CD4-positive, alpha-beta T cell treated with Interleukin-15 for 4 hours (primary cell): Measurements from ENCODE around the gene FGF8.

Source experiments
- DNase-seq: peaks from one replicate; pipeline ENCODE4 v3.0.0-alpha.2; 2020; ENCODE audit warnings: low spot score

The FGF8 gene

DNA sequence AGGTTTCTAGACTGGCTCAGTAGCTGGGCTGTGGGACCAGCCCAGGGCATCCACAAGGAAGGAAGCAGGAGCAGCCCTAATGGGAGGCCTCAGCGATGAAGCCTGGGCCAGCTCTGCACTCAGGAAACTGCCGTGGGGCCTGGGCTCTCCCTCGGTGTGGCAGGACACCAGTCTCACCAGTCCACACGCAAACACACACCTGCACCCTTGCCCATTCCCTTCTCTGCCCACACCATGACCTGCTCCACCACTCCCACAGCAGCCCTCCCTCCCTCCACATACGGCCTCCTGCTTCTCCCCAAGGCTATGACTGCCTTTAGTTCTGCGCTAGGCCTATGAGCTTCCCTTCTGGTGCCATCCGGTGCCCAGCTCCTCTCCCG is 7.1 kb downstream of the FGF8 start:
- no peak for DNase-seq

DNA sequence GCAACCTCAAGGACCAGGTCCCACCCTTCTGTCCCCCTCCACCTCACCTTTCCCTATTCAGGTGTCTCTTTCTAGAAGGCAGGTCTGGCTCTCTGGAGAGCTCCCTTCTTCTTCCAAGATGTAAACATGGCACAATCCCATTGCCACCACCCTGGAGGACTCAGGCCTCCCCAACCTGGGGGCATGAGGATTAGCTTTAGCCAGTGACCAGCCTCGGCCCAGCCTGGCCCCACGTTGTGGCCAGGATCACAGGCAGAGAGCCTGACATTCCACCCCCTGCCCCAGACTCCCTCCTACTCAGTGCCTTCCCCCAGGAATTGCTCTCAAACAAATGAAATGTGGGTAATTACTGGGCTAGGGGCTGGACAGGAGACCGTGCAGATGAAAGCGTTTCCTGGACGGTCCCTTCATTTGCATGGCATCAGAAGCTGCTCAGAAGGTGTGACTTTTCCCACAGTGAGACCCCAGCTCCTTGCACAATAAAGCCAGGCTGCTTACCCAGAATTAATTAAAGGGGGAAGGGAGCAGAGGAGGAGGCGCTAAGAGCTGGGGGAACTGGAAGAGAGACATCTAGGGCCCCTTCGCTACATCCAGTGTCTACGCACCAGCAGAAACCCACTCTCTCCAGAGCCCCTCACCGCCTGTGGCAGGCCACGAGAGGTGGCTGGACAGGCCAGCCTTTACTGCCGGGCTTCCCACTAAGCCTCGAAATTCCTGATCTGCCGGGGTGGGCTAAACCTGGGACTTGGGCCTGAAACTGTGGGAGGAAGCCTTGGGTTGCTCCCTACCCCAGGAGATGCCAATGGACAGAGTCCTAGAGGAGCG is 7.7 kb downstream of the FGF8 start:
- no peak for DNase-seq

DNA sequence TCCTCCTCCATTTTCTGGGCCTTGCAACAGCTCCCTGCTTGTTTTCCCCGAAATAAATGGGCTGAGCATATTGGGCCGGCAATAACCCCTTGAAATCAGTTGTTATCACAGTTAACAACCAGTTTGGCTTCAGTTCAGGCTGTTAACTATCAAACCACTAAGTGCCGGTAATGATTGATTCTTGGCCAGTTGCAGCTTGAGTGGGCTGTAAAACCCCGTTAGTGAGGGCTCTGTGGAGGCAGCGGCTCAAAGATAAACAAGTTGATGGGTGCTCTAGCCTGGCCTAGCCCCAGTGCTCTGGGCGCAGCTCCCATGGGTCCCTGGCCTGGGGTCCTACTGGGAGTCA is 8.3 kb downstream of the FGF8 start:
- no peak for DNase-seq

DNA sequence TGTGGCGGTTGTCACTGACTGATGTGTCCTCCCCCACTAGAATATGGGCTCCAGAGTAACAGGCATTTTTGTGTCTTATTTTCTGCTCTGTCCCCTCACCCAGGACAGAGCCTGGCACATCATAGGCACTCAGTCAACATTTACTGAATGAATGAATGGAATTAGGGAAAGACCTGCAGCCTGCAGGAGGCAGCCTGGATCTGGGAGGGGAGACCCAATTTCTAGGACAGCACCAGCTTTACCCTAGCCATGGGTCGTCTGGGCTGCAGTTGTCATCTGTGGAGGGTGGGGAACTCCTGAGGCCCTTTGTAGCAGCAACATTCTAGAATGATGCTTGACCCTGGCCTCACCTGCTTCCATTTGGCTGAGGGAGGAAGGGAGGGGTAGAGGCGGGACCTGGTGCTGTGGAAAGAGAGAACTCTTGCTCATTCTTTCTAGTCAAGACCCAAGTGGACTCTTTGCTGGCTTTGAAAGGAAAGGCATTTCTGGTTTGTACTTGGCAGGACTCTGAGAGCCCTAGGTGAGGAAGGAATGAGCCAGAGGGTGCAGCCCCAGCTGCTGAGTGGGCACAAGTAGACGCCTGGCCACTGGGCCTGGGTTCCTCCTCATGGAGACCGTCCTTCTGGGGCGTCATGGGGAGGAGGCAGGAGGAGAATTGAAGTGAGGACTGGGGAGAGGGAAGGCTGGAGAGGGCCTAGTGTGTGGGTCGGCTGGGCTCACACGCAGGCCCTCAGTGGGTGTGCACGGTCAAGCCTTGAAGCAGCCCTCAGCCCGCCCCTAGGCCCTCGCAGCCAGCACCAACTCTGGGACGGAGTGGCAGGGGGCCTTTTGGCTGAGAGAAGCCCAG is 8.9 kb downstream of the FGF8 start:
- DNase-seq, result no peak

DNA sequence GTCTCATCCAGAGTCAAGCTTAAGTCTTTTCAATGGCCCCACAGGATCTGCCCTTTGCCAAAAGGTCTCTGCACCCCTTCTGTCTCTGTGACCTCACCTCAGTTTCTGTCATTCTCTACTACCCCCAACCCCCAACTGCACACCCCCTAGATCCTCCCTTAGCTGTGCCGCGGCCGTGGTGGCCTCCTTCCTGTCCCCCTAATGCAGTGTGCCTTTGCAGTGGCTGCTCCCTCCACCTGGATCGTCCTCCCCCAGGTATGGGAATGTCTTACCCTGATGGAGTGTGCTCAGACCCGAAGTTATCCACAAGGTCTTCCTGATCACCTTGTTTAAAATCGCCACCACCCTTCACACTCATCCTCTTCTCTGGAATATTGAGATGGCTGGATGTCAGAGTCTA is 9.6 kb downstream of the FGF8 start:
- no peak for DNase-seq

DNA sequence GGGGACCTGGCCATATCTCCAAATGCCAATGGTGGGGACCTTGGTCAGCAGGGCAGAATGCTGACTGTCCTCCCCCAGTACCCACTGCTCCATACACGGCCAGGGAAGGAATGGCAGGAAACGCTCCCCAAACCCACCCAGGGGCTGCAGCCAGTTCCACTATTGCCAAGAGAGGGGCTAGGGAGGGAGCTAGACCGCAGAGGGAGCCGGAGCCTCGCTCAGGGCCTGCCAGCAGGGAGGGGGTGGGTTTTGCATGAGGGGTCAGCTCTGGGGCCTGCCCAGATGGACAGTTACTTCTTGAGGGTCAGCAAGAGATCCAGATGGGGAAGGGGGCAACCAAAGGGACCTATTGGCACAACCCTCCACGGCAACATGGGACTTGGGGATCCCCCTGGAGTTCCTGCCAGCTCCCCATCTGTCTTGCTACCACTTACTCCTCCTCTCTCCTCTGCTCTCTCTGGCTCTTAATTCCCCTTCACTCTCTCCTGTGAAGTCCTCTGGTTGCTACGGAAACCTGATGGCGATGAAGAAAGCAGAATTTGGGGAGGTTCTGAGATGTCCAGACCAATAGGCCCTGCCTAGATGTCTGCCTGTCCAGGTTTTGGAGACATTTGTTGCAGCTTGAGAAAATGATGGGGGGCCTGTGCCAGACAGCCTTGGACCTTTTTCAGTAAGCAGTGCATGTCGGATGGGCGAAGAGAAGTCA is 12.6 kb downstream of the FGF8 start:
- no peak for DNase-seq

DNA sequence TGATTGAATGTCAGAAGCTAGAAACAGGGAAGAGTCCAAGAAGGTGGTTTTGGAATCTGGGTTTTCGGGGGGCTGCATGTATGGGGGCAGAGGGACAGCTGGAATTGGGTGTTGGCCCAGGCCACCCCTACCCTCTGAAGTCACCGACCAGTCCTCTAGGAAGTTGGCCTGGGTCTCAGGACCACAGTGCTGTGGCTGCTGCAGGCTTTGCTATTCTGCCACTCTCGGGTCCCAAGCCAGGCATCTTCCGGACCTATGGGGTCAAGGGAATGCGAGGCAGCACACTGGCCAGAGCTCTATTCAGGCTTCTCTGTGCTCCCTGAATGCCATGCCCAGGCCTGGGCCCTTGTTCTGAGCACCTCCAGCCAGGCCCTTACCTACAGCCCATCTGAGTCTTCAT is 13.2 kb downstream of the FGF8 start:
- no peak for DNase-seq

DNA sequence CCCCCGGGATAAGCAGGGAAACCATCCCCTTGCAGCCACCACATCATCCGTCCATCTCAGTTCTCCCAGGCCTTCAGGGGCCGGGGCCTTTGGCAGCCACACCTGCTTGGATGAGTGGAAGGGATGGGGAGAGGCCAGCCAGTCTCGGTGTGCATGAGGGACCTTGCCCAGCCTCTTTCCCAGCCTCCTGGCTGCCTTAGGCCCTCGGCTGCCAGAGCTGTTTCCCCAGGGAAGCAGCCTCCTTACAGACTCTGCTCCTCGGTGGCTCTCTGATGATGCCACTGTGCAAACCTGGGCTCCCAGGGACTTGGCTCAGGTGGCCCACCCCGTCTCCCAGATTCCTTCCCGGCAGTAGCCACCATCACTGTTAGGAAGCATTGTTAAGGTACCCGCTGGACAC is 14.7 kb downstream of the FGF8 start:
- DNase-seq, result no peak

DNA sequence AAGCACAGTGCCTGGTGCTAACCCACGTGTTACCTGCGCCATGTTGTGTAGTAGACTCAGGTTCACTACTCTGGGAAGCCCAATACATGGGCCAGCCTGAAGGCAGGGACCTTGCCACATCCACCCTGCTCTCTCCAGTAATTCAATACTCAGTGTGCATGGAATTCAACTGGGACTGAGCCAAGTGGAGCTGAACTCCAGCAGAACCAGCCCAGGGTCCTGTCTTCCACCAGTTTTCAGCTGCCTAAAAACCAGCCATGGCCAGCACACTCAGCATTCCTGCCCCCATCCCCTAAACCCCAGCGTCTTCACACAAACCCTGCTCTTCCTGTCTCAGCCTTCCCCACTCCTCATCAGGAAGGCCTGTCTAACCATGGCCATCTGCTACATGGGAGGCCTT is 15.4 kb downstream of the FGF8 start:
- no peak for DNase-seq

DNA sequence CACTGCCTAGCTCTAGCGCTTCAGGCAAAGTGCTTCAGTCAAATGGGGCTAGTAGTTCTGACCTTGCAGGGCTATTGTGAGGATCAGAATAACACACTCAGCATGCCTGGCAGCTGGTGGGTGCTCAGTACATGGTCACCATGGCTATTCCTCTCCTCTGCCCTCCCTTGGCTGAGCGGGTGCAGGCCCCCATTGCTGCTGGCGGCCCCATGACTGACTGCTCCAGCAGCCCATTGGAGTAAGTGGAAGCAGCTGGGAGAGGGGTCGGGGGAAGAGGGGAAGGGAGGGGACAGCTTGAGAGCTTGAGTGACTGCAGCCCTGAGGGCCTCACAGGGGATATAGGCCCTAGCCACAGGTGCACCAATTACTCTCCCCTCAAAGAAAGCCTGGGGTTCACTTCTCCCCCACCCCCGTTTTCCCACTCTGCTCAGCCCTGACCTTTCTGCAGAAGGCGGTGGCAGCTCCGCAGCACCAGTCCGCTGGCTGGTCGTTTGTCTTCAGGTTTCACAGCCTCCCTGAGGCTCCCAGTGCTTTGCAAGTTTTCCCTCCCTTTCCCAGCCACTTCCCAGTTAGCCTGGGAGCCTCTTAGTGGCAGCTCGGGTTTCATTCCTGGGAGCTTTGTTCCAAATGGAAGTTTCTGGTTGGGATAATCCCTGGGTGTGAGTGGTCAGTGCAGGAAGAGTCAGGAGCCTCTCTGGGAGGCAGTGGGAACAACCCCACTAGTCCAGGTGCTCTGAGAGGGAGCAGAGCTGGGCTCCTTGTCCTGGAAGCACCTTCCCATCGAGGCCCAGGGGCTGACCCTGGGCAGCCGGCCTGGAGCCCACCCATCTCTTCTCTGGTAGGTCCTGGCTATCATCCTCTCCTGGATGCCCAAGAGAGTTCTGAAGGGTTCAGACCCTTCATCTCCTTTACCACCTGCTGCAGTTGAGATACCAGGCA is 16.3 kb downstream of the FGF8 start:
- DNase-seq, result no peak

DNA sequence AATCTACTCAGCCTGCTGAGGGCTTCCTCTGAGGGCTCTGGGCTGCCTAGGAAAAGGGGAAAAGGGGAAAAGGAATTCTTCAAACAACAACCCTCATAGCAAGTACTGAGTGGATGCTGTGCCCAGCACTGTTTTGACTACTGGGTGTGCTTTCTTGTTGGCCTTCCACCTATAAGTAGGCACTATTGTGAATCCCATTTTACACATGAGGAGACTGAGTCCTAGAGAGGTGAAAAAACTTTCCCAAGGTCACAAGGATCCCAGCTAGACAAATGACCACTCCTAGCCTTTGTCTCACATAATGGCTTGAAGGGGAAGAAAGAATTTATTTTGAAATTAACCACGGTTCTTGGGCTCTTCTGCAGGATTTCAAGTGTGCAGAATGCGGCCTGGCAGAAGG is 17.1 kb downstream of the FGF8 start:
- no peak for DNase-seq

DNA sequence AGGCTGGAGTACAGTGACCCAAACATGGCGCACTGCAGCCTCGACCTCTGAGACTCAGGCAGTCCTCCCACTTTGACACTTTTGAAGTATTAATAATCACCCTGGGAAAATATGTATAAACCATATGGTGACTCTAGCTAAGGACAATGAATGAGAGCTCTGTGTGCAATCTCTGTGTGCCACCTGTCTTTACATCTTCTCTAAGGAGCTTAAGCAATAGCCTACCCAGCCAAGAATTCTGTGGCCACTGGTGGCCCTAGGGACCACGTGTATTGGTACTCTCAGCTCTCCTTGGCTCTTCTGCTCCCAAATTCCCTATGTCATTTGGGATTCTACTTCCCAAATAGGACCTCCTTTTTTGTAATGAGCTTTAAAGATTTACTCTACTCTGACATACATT is 23.7 kb downstream of the FGF8 start:
- DNase-seq, result no peak

DNA sequence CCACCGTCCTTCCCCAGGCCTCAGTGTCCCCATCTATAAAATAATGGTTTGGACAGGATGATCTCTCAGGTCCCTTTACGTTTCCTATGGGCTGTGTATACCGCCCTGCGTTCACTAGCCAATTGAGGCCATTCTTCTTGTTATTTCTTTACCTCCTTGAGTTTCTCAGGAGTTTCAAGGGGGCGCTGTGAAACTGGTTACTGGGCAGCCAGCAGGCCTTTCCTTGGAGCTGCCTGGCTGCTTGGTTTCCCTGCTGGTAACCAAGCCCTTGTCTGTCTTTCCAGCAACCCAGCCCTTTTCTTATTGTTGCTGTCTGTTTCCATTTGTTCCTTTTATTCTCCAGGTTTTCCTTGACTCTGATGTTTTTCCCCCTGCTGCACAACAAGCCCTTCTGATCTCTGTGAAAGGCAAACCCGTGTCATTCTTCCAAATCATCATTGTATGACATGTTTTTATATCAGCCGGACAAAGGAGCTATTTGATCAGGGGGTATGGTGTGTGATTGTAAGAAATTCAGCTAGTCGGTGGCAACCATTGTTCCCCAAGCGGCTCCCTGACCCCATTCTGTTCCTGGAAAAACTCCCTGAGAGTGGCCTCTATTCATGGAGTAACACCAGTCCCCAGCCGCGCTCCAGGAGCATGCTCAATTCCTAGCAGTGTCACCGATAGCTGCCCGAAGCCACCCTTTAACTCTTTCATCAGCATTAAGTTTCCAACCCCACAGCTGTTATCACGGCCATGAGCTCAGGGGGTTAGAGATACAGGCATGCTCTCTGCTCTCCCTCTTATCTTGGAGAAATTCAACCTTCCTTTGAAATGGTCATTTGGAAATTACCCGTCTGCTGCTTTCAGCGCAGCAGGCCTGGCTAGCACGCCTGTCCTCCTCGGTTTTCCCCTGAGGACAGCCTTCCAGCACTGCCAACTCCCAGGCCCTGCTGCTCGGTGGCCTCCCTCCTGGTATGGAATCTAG is 26.6 kb downstream of the FGF8 start:
- DNase-seq, result no peak

DNA sequence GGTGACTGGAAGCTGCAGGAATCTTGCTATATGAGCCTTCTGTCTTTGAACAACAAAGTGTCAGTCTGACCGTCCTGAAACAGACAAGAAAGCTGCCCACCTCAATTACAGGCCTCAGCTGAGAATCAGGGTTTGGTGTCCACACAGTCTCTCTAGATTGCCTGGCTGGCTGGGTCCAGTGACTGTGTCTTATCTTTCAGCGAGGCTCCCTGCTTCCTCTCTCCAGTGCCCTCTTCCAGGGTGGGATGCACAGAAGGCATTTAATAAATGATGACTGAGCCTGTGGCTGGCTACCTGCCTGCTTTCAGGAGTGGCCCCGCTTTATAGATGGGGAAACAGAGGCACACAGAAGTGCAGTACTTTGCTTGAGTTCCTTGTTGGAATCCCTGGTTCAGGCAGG is 27.4 kb downstream of the FGF8 start:
- DNase-seq, result no peak

DNA sequence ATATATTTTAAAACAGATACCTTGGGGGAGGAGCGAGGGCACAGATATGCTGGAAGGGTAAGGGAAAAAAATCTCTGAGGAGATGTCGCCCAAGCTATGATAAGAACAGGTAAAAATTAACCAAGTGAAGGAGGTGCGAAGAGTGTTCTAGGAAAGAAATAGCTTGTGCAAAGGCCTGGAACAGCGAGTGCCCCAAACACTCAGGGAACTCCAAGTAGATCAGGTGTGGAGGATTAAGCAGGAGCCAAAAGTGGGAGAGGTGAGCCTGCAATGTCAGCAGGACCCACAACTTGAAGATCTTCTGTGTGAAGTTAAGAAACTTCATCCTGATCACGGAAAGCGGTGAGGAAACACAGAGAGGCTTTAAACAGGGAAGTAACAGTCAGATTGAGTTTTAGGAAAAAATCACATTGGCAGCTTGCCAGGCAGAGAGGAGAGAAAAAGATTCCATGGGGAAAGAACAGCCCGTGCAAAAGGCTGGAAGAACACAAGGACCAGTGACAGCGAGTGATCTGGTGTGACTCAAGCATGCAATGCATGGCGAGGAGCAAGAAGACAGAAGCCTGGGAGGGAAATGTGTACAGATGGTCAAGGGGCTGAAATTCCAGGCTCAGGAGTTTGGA is 30.7 kb downstream of the FGF8 start:
- no peak for DNase-seq

DNA sequence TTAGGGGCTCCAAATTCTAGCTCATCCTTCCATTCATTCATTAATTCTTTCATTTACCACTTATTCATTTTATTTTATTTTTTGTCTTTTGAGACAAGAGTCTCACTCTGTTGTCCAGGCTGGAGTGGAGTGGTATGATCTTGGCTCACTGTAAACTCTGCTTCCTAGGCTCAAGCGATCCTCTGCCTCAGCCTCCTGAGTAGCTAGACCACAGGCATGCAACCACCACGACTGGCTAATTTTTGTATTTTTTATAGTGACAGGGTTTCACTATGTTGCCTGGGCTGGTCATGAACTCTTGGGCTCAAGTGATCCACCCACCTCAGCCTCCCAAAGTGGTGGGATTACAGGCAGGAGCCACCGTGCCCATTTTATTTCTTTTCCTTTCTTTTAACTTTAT is 31.6 kb downstream of the FGF8 start:
- DNase-seq, result no peak

DNA sequence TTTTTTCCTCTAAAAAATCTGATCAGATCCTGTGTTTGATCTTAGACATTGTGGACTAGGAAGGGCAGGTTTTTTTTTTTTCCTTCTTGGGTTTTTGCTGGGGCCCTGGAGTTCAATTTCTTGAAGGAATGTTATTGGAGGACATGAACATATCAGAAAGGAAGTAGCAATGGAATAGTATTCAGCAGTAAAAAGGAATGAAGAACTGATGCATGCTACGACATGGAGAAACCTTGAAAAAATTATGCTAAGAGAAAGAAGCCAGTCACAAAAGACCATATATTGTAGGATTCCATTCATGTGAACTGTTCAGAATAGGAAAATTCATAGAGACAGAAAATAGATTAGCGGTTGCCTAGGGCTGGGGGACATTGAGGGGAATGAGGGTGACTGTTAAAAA is 34.0 kb downstream of the FGF8 start:
- DNase-seq, result no peak

DNA sequence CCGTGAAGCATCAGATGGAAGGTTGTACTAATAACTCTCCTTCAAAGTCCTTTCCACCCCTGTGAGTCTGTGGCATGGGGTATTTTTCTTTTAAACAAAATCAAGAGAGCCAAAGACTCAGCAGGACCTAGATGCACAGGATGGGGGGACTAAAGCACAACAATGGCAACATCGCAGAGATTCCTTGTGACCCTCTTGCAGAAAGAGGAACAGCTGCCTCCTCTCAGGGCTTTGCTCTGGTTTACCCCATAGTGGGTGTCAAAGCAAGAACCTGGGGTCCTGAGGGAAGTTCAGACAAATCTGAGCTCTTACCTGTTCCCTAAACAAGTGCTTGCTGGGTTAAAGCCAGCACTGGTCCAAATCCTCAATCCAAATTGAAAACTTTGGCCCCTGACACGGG is 39.2 kb downstream of the FGF8 start:
- no peak for DNase-seq

DNA sequence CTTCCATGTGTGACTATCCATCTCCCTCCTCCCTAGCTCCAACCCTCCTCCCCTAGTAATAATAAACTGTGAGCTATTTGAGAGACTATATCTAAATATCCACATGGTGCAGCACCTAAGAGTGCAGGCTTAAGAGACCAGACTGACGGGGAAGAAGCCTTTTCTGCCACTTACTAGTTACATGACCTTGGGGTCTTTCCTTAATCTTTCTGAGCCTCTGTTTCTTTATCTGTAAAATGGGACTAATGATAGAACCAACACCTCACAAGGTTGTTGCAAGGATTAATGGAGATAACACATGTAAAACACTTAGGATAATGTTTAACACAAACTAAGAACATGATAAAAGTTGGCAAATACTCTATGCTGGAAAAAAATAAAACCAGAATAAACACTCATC is 43.8 kb downstream of the FGF8 start:
- DNase-seq, result no peak

DNA sequence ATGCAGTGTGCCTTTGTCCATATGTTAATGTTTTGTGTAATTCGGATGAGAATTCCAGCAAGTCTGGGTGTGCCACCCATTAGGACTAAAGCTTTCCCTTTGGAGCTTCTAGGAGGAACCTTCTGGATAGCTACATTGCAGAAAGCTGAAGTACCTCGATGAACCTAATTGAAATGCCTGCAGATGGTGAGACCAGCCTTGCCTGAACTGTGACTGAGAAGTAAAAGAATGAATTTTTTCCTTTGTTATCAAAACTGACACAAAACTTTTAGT is 49.9 kb downstream of the FGF8 start:
- no peak for DNase-seq
